ENCODE measurements around the gene PABPN1.

- no peak for TF ChIP-seq CTCF (IDR thresholded peaks at IDR 0.05; ENCODE audit: low read length)
- TF ChIP-seq EZH2 (IDR thresholded peaks at IDR 0.05; ENCODE audit: borderline replicate concordance, low read length): no peak
Observed at GRCh38 chr14:23308721-23309445, 12.4 kb upstream of the PABPN1 start.

Measured in OCI-LY1 (cell line).